ENCODE data around the gene ECI1.

Gene ECI1

DNA sequence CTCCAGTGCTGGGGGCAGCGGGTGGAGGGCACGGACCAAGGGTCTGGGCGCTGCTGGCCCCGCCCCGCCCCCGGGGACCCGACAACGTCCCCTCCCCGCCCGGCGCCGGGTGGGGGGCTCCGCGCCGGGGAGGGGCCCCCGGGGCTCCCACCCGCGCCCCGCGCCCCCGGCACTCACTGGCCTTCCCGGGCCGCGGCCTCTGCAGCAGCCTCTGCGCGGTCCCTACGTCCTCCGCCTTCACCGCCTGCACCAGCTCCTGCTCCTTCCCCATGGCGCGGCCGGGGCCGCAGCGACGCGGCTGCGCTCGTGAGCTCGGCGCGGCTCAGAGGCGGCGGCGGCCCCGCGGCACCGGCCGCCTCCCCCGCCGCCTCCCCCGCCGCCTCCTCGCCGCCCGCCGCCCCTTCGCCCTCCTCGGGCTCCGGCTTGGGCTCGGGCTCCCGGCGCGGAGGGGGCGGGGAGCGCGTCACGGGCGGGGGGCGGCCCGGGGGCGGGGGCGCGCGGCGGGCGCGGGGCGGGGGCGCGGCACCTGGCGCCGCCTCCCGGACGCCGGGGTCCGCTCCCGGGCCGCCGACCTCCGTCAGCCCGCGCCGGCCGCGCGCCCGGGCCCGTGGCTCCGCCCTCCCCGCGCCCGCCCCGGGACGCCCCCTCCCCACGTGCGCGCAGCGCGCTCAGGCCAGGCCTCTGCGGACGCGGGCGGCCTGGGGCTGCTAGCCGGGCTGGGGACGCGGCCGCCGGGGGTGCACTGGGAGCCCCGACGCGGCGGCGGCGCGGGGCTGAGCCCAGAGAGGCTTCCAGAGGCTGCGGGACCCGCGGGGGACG lies 55.0 kb downstream of the ECI1 start, which contains the start of gene CASKIN1:
Gene CASKIN1, minus strand, starts transcription at position 444 of the 819 bp plus-strand sequence. Its CDS starts 173 bp downstream, at position 271.
- no peaks in the 10 kb centered on the region for H3K36me3 ChIP-seq (ENCODE audit: insufficient read depth, low read length)
- H3K4me2 ChIP-seq (ENCODE audit: low read length), result peak within 1 kb of the TSS; percentile 41
- no peak for TF ChIP-seq EZH2 (IDR thresholded peaks at IDR 0.05; ENCODE audit: borderline replicate concordance, low read length)
- TF ChIP-seq, protein P1, sequence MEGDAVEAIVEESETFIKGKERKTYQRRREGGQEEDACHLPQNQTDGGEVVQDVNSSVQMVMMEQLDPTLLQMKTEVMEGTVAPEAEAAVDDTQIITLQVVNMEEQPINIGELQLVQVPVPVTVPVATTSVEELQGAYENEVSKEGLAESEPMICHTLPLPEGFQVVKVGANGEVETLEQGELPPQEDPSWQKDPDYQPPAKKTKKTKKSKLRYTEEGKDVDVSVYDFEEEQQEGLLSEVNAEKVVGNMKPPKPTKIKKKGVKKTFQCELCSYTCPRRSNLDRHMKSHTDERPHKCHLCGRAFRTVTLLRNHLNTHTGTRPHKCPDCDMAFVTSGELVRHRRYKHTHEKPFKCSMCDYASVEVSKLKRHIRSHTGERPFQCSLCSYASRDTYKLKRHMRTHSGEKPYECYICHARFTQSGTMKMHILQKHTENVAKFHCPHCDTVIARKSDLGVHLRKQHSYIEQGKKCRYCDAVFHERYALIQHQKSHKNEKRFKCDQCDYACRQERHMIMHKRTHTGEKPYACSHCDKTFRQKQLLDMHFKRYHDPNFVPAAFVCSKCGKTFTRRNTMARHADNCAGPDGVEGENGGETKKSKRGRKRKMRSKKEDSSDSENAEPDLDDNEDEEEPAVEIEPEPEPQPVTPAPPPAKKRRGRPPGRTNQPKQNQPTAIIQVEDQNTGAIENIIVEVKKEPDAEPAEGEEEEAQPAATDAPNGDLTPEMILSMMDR (IDR thresholded peaks at IDR 0.05; ENCODE audit: low read length), result no peak
- H4K20me1 ChIP-seq (ENCODE audit: insufficient read depth, low read length), result no peaks in the 10 kb centered on the region
- no peaks in the 10 kb centered on the region for H3K9me3 ChIP-seq (ENCODE audit: low read length)
- H3K9me2 ChIP-seq (ENCODE audit: low read depth, low read length), result no peaks in the 10 kb centered on the region
- no peaks in the 10 kb centered on the region for H3K79me2 ChIP-seq (ENCODE audit: insufficient read depth, low read length)
- no peak within 1 kb of the TSS for H3K9ac ChIP-seq (ENCODE audit: low read length)
- H2AFZ ChIP-seq (ENCODE audit: low read length), result no peak within 1 kb of the TSS
- H3K27me3 ChIP-seq (ENCODE audit: insufficient read depth, low read length), result peaks cover 31% of the 10 kb centered on the region; the same call in 1 of the 2 replicates
- H3K4me3 ChIP-seq (ENCODE audit: low read depth, low read length, poor library complexity, severe bottlenecking), result peak within 1 kb of the TSS; percentile 0
- H3F3A ChIP-seq (ENCODE audit: insufficient read depth, low read length), result no peaks in the 10 kb centered on the region
- H3K4me1 ChIP-seq (ENCODE audit: insufficient read depth, low read length, severe bottlenecking), result peaks cover 3% of the 10 kb centered on the region
- H3K27ac ChIP-seq (ENCODE audit: low read depth, low read length, poor library complexity, severe bottlenecking), result no peak within 1 kb of the TSS

DNA sequence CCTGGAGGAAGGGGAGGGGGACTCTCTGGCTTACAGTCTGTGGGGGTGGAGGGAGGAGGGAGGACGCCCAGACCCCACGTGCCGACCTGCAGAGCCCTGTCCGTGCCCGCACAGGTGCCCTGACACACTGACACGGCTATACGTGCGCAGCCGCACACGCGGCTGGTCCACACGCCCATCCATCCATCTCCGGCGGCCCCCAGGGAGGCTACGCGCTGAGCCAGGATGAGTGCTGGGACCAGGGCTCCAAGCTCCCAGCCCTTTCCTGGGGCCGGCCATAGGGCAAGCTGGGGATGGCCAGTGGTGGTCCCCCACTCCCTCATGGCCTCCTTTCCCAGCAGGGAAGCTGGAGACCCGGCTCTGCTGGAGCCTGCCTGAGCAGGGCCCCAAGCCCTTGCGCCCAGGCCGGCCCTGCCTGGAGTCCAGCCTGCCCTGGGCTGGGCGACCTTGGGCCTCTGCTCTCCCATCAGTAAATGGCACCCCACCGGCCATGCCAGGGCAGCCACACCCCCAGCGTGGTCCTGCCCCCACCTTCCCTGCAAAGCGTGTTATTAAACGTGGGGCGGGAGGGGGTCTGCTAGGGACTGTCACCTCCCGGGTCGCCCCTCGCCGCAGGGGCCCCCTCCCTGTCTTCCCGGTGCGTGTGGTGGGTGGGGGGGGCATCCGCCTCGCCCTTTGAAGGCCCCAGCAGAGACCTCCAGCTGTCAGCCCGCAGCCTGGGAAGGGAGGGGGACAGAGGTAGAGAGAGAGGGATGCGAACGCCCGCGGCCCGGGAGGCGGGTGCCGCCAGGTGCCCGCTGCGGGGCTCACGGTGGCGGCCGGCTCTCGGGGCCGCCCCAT lies 55.8 kb downstream of the ECI1 start:
- H3K27me3 ChIP-seq (ENCODE audit: insufficient read depth, low read length), result peaks cover 26% of the 10 kb centered on the region; the same call in 1 of the 2 replicates
- no peaks in the 10 kb centered on the region for H3K9me2 ChIP-seq (ENCODE audit: low read depth, low read length)
- no peaks in the 10 kb centered on the region for H3K9me3 ChIP-seq (ENCODE audit: low read length)
- no peaks in the 10 kb centered on the region for H3K36me3 ChIP-seq (ENCODE audit: insufficient read depth, low read length)
- TF ChIP-seq, protein P1 (IDR thresholded peaks at IDR 0.05; ENCODE audit: low read length), result no peak
- TF ChIP-seq EZH2 (IDR thresholded peaks at IDR 0.05; ENCODE audit: borderline replicate concordance, low read length), result no peak
- H3K27ac ChIP-seq (ENCODE audit: low read depth, low read length, poor library complexity, severe bottlenecking), result no peak overlapping the region
- peak overlapping the region; percentile 41 for H3K4me2 ChIP-seq (ENCODE audit: low read length)
- no peak overlapping the region for H3K9ac ChIP-seq (ENCODE audit: low read length)
- no peaks in the 10 kb centered on the region for H3F3A ChIP-seq (ENCODE audit: insufficient read depth, low read length)
- H3K79me2 ChIP-seq (ENCODE audit: insufficient read depth, low read length), result no peaks in the 10 kb centered on the region
- H3K4me1 ChIP-seq (ENCODE audit: insufficient read depth, low read length, severe bottlenecking), result peaks cover 3% of the 10 kb centered on the region
- no peak overlapping the region for H2AFZ ChIP-seq (ENCODE audit: low read length)
- peak overlapping the region; percentile 0 for H3K4me3 ChIP-seq (ENCODE audit: low read depth, low read length, poor library complexity, severe bottlenecking)
- H4K20me1 ChIP-seq (ENCODE audit: insufficient read depth, low read length), result no peaks in the 10 kb centered on the region

DNA sequence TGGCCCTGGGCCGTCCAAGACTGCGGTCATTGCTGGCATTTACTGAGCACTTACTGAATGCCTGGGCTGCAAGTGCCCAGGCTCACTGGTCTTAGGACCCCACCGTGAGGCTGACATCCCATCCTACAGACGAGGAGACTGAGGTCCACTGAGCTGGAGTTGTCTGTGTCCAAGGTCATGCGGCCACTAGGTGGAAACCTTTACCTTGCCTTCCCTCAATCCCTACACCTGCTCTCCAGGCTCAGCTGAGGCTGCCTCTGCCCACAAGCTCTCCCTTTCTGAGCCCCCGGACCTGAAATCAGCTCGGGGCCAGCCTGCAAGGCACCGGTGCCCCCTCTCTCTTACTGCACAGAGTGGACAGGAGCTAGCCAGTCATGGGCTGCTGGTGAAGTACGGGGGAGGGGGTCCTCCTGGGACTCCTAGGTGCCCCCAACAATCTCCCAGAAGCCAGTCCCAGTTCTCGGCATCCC lies 56.5 kb downstream of the ECI1 start:
- H4K20me1 ChIP-seq (ENCODE audit: insufficient read depth, low read length), result no peaks in the 10 kb centered on the region

More for the DNA sequence above, 56.5 kb downstream of the ECI1 start:
- H3K36me3 ChIP-seq (ENCODE audit: insufficient read depth, low read length), result no peaks in the 10 kb centered on the region
- no peaks in the 10 kb centered on the region for H3K9me2 ChIP-seq (ENCODE audit: low read depth, low read length)
- peaks cover 3% of the 10 kb centered on the region for H3K4me1 ChIP-seq (ENCODE audit: insufficient read depth, low read length, severe bottlenecking)
- H3K27me3 ChIP-seq (ENCODE audit: insufficient read depth, low read length), result peaks cover 19% of the 10 kb centered on the region; the same call in 1 of the 2 replicates
- TF ChIP-seq, protein P1 (IDR thresholded peaks at IDR 0.05; ENCODE audit: low read length), result peak; percentile 59
- no peak for TF ChIP-seq EZH2 (IDR thresholded peaks at IDR 0.05; ENCODE audit: borderline replicate concordance, low read length)
- H3K79me2 ChIP-seq (ENCODE audit: insufficient read depth, low read length), result no peaks in the 10 kb centered on the region
- H3K9me3 ChIP-seq (ENCODE audit: low read length), result no peaks in the 10 kb centered on the region
- H3K4me2 ChIP-seq (ENCODE audit: low read length), result no peak overlapping the region; the same call in 1 of the 2 replicates
- H2AFZ ChIP-seq (ENCODE audit: low read length), result no peak overlapping the region
- no peaks in the 10 kb centered on the region for H3F3A ChIP-seq (ENCODE audit: insufficient read depth, low read length)
- no peak overlapping the region for H3K4me3 ChIP-seq (ENCODE audit: low read depth, low read length, poor library complexity, severe bottlenecking)
- no peak overlapping the region for H3K9ac ChIP-seq (ENCODE audit: low read length)
- no peak overlapping the region for H3K27ac ChIP-seq (ENCODE audit: low read depth, low read length, poor library complexity, severe bottlenecking)
